OCI-LY1 (cell line): ENCODE results near the gene P2RX4.

Experiments used
- EZH2 ChIP-seq: fragments of 200-600 bp; sonication (generic), shearing (Covaris generic); IDR thresholded peaks from 2 replicates; pipeline ENCODE4 v1.8.0; 2017; ENCODE audit warnings: borderline replicate concordance, mixed run types, mild to moderate bottlenecking, antibody characterized with exemption, low read length, moderate library complexity, mixed read lengths
- TF ChIP-seq, protein P1 (sequence below): fragments of 200-600 bp; sonication (generic), shearing (Covaris generic); IDR thresholded peaks from 2 replicates; pipeline ENCODE4 v1.5.1; 2017; ENCODE audit warnings: mild to moderate bottlenecking, antibody characterized with exemption, low read length, moderate library complexity, mixed read lengths

DNA sequence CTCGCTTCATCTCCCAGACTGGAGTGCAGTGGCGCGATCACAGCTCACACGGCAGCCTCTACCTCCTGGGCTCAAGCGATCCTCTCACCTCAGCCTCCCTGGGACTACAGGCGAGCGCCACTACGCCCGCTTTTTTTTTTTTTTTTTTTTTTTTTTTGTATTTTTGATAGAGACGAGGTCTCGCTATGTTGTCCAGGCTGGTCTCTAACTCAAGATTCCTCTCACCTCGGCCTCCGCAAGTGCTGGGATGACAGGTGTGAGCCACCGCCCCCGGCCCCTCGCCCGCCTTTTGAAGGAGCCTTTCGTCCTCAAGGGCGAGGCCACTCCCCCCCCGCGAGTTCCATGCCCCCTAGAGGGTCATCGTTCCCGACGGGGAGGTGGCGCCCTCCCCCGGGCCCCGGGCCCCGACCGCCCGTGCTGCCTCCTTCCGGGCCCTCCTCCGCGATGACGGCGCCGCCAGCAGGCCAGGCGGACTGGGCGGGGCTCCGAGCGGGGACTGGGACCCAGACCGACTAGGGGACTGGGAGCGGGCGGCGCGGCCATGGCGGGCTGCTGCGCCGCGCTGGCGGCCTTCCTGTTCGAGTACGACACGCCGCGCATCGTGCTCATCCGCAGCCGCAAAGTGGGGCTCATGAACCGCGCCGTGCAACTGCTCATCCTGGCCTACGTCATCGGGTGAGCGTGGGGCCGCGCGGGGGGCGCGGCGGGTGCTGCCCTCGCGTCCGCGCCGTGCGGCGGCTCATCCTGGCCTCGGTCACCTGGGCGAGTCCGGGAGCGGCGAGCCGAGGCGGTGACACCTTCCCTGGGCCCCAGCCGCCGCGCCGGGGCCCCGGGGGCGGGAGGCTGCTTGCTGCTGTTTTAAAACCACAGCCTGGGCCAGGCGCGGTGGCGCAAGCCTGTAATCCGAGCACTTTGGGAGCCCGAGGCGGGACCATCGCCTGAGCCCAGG is at the start of gene P2RX4:
- TF ChIP-seq EZH2 = no peak
- TF ChIP-seq, protein P1, sequence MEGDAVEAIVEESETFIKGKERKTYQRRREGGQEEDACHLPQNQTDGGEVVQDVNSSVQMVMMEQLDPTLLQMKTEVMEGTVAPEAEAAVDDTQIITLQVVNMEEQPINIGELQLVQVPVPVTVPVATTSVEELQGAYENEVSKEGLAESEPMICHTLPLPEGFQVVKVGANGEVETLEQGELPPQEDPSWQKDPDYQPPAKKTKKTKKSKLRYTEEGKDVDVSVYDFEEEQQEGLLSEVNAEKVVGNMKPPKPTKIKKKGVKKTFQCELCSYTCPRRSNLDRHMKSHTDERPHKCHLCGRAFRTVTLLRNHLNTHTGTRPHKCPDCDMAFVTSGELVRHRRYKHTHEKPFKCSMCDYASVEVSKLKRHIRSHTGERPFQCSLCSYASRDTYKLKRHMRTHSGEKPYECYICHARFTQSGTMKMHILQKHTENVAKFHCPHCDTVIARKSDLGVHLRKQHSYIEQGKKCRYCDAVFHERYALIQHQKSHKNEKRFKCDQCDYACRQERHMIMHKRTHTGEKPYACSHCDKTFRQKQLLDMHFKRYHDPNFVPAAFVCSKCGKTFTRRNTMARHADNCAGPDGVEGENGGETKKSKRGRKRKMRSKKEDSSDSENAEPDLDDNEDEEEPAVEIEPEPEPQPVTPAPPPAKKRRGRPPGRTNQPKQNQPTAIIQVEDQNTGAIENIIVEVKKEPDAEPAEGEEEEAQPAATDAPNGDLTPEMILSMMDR = peak; percentile 57
